GM19035 (cell line): ENCODE data around the gene SERPINB6.
"Not testable (repeated sequence)": the region's sequence is repeated elsewhere in the genome, so short reads cannot be mapped to it uniquely, and the experiment has no call there.

Experiments used
- ATAC-seq: cut with Tn5 transposase; IDR thresholded peaks from one replicate; pipeline ENCODE4 v1.9.1; 2021; ENCODE audit not compliant: unreplicated experiment

SERPINB6 gene

GRCh38 chr6:2999618-3000557 lies 28.5 kb upstream of the SERPINB6 start, which contains the start of gene NQO2:
NQO2 (plus strand) TSS chr6:2999894; CDS start chr6:3006553, 6,659 bp downstream.
- peak; percentile 69 for ATAC-seq

- ATAC-seq, result peak; percentile 25
Measured at GRCh38 chr6:2998998-2999617, 27.7 kb upstream of the SERPINB6 start.

GRCh38 chr6:2998249-2998997 lies 27.1 kb upstream of the SERPINB6 start:
- not testable (repeated sequence) for ATAC-seq

- no peak for ATAC-seq
Measured at GRCh38 chr6:2993755-2994317, 22.5 kb upstream of the SERPINB6 start.

GRCh38 chr6:2992330-2992979 lies 21.1 kb upstream of the SERPINB6 start:
- no peak for ATAC-seq

GRCh38 chr6:2990932-2991506 lies 19.7 kb upstream of the SERPINB6 start:
- ATAC-seq, result no peak

GRCh38 chr6:2990248-2990931 lies 19.0 kb upstream of the SERPINB6 start:
- ATAC-seq, result no peak

- peak; percentile 63 for ATAC-seq
Measured at GRCh38 chr6:2989332-2990247, 18.2 kb upstream of the SERPINB6 start.

- peak; percentile 57 for ATAC-seq
Measured at GRCh38 chr6:2988426-2989331, 17.3 kb upstream of the SERPINB6 start.

GRCh38 chr6:2988094-2988425 lies 16.7 kb upstream of the SERPINB6 start:
- no peak for ATAC-seq

GRCh38 chr6:2986722-2987221 lies 15.4 kb upstream of the SERPINB6 start:
- no peak for ATAC-seq

- ATAC-seq, result no peak
Measured at GRCh38 chr6:2984738-2985406, 13.5 kb upstream of the SERPINB6 start.

- ATAC-seq, result no peak
Measured at GRCh38 chr6:2982426-2983117, 11.2 kb upstream of the SERPINB6 start.

- ATAC-seq, result no peak
Measured at GRCh38 chr6:2980465-2980855, 9.1 kb upstream of the SERPINB6 start.

GRCh38 chr6:2979819-2980464 lies 8.6 kb upstream of the SERPINB6 start:
- ATAC-seq, result no peak

GRCh38 chr6:2978923-2979322 lies 7.6 kb upstream of the SERPINB6 start:
- no peak for ATAC-seq
